Measurements from ENCODE around the gene CALHM6. TPM values are rescaled to one million over a fixed set of nuclear protein-coding genes. Genes with fewer than 3 reads are reported as not detected.
"Not testable (repeated sequence)": the region's sequence is repeated elsewhere in the genome, so short reads cannot be mapped to it uniquely, and the experiment has no call there.

CALHM6 gene
- total RNA-seq, 4 donors from 2014 or later: 1.2 to 3.0 TPM; not detected in 2

DNA sequence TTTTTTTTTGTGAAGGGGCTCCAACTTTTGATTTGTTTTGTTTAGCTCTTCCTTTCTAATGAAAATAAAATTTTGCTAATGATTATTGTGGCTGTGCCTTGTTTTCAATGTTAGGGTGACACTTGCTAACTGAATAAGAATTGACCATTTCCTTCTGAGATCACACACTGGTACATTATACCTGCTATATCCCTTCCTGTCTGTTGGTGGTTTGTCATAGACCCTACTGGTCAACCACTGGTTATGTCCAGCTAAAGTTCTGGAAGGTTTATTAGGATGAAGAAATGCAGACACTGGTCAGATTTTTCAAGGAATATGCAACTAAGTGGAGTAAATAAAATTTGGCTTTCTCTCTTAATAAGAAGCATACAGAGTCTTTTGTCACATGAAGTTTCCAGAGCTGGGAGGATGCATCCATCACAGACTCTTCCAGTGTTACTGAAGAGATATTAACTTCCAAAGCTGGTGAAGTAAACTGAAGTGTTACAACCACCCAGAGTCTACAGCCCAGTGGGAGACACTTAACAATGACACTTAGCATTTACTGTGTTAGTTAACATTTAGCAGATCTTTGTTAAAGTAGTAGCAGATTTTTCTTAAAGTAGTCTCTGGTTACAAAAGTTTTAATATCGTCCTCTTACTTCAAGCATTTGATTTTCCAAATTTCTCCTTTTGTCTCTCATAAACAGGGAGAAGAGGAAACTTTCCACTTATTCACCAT, 30.6 kb downstream of the CALHM6 start:
- intact Hi-C loops (cut with DNase I): no loop called here
- H3K27me3 ChIP-seq: no peaks in the 10 kb centered on the region
- no peak for DNase-seq (ENCODE audit: extremely low spot score)
- WGBS: 85% methylated on average over 1 of the region's 1 CpG
- H3K4me1 ChIP-seq: no peaks in the 10 kb centered on the region
- no peaks in the 10 kb centered on the region for H3K36me3 ChIP-seq
- no peak overlapping the region for H3K27ac ChIP-seq (replicated peaks in 1 of 4)
- no peaks in the 10 kb centered on the region for H3K9me3 ChIP-seq
- H3K4me3 ChIP-seq: no peak overlapping the region
- TF ChIP-seq, protein P1, sequence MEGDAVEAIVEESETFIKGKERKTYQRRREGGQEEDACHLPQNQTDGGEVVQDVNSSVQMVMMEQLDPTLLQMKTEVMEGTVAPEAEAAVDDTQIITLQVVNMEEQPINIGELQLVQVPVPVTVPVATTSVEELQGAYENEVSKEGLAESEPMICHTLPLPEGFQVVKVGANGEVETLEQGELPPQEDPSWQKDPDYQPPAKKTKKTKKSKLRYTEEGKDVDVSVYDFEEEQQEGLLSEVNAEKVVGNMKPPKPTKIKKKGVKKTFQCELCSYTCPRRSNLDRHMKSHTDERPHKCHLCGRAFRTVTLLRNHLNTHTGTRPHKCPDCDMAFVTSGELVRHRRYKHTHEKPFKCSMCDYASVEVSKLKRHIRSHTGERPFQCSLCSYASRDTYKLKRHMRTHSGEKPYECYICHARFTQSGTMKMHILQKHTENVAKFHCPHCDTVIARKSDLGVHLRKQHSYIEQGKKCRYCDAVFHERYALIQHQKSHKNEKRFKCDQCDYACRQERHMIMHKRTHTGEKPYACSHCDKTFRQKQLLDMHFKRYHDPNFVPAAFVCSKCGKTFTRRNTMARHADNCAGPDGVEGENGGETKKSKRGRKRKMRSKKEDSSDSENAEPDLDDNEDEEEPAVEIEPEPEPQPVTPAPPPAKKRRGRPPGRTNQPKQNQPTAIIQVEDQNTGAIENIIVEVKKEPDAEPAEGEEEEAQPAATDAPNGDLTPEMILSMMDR (IDR thresholded peaks at IDR 0.05): no peak
- no peak for TF ChIP-seq POLR2A (IDR thresholded peaks at IDR 0.05; ENCODE audit: low read depth)
- TF ChIP-seq POLR2AphosphoS5 (IDR thresholded peaks at IDR 0.05): no peak
- no peak for TF ChIP-seq EP300 (IDR thresholded peaks at IDR 0.05)

DNA sequence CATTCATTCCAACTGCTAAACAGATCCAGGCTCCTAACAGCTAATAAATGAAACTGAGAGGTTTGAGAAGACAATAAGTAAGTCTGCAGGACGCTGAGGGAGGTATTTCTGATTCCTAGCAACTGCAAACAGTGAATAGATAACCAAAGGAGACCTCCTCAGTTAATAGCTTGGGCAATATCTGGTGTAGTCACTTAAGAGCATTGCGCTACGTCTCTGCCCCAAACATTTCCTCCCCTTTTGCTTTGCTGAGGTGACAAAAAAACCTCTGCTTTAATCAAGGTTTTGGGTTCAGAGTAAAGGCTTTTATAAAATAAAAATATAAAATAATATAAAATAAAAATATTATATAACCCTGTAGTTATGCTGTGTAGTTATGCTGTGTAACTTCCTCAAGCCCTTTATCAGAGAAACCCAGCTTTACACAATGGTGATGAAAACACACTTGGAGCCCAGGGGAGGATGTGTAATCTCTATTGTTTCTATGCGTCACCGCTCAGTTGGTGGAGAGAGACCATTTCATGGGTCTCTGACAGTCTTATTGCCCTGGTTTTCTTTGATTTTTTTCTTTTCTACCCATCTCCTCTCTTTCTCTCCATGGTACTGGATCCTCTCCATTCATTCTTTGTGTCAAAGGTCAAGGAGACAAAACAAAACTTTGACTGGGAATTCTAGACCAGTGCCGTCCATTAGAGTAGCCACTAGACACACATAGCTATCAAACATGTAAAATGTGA, 31.3 kb downstream of the CALHM6 start:
- WGBS: 76% methylated on average over 6 of the region's 6 CpGs

DNA sequence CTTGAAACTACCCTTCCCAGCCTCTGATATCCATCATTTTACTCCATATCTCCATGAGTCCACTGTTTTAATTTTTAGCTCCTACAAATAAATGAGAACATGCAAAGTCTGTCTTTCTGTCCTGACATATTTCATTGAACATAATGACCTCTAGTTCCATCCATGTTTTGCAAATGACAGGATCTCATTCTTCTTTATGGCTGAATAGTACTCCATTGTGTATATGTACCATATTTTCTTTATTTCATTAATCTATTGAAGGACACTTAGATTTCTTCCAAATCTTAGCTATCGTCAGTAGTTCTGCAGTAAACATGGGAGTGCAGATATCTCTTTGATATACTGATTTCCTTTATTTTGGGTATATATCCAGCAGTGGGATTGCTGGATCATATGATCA, 34.0 kb downstream of the CALHM6 start:
- 95% methylated on average over 1 of the region's 1 CpG for WGBS
- H3K36me3 ChIP-seq; intact Hi-C loops (cut with DNase I); H3K27me3 ChIP-seq; H3K4me3 ChIP-seq; H3K9me3 ChIP-seq; DNase-seq (ENCODE audit: extremely low spot score); H3K27ac ChIP-seq (replicated peaks in 1 of 4); H3K4me1 ChIP-seq: not testable (repeated sequence)

More for the DNA sequence above, 31.3 kb downstream of the CALHM6 start:
- H3K36me3 ChIP-seq: no peaks in the 10 kb centered on the region
- intact Hi-C loops (cut with DNase I): no loop called here
- no peaks in the 10 kb centered on the region for H3K27me3 ChIP-seq
- TF ChIP-seq POLR2A (IDR thresholded peaks at IDR 0.05; ENCODE audit: low read depth) (no peak), EP300 (IDR thresholded peaks at IDR 0.05) (no peak), POLR2AphosphoS5 (IDR thresholded peaks at IDR 0.05) (no peak)
- TF ChIP-seq, protein P1 (IDR thresholded peaks at IDR 0.05): no peak
- no peaks in the 10 kb centered on the region for H3K9me3 ChIP-seq
- H3K27ac ChIP-seq (replicated peaks in 1 of 4): no peak overlapping the region
- no peaks in the 10 kb centered on the region for H3K4me1 ChIP-seq
- DNase-seq (ENCODE audit: extremely low spot score): no peak
- no peak overlapping the region for H3K4me3 ChIP-seq

DNA sequence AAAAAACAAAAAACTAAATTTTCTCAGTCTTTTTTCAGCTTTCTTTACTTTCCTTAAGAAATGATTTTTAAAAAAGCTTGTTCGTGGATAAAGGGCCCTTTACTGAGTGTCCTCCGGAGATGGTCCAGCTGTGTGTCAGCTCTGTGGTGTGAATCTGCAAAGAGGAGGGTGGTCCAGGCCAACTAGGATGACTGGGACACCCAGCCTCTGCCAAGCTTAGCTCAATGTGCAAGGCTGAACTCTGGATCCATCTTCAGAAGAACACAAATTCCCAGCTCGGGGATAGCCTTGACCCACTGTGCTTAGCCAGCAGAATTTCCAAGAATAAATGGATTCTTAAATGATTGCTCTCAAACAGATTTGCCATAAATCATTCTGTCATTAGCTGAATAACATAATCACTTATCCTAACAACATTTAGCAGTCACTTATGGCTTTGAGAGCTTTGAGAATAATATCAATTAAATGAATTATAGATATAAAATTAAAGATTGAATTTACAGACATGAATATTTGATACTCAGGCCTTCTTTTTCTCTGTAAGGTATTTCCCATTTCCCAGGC, 36.0 kb downstream of the CALHM6 start:
- Histone ChIP-seq H3K36me3 (no peaks in the 10 kb centered on the region), H3K4me1 (no peaks in the 10 kb centered on the region), H3K27me3 (no peaks in the 10 kb centered on the region), H3K4me3 (no peak overlapping the region), H3K27ac (replicated peaks in 1 of 4) (no peak overlapping the region), H3K9me3 (no peaks in the 10 kb centered on the region)
- intact Hi-C loops (cut with DNase I): no loop called here
- DNase-seq (ENCODE audit: extremely low spot score): no peak
- WGBS: 36% methylated on average over 3 of the region's 3 CpGs
- TF ChIP-seq POLR2AphosphoS5 (IDR thresholded peaks at IDR 0.05) (no peak), POLR2A (IDR thresholded peaks at IDR 0.05; ENCODE audit: low read depth) (no peak), EP300 (IDR thresholded peaks at IDR 0.05) (no peak)
- TF ChIP-seq, protein P1 (IDR thresholded peaks at IDR 0.05): no peak

DNA sequence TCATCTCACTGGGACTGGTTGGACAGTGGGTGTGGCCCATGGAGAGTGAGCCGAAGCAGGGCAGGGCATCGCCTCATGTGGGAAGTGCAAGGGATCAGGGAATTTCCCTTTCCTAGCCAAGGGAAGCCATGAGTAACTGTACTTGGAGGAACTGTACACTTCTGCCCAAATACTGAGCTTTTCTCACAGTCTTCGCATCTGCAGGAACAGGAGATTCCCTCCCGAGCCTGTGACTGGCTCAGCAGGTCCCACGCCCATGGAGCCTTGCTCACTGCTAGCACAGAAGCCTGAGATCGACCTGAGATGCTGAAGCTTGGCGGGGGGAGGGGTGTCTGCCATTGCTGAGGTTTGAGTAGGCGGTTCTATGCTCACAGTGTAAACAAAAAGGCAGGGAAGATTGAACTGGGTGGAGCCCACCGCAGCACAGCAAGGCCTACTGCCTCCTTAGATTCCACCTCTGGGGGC, 39.8 kb downstream of the CALHM6 start:
- WGBS: 59% methylated on average over 2 of the region's 9 CpGs
- H3K27me3 ChIP-seq: no peaks in the 10 kb centered on the region
- no peak overlapping the region for H3K27ac ChIP-seq (replicated peaks in 1 of 4)
- H3K4me1 ChIP-seq: no peaks in the 10 kb centered on the region
- intact Hi-C loops (cut with DNase I): no loop called here
- DNase-seq (ENCODE audit: extremely low spot score): no peak
- H3K36me3 ChIP-seq: no peaks in the 10 kb centered on the region
- no peaks in the 10 kb centered on the region for H3K9me3 ChIP-seq
- no peak overlapping the region for H3K4me3 ChIP-seq
- TF ChIP-seq, protein P1 (IDR thresholded peaks at IDR 0.05): no peak
- TF ChIP-seq EP300 (IDR thresholded peaks at IDR 0.05) (no peak), POLR2AphosphoS5 (IDR thresholded peaks at IDR 0.05) (no peak), POLR2A (IDR thresholded peaks at IDR 0.05; ENCODE audit: low read depth) (no peak)
